OCI-LY7 (cell line): ENCODE measurements around the gene SREBF1.

Experiments used
- EZH2phosphoT487 ChIP-seq: fragments of 200-600 bp; sonication (generic); IDR thresholded peaks from 2 replicates; pipeline ENCODE4 v1.6.1; 2018; ENCODE audit warnings: low read depth, borderline replicate concordance, mild to moderate bottlenecking, mixed run types, antibody characterized with exemption, low read length, moderate library complexity, mixed read lengths
- TF ChIP-seq, protein P1 (sequence below): fragments of 200-600 bp; sonication (generic); conservative IDR thresholded peaks from 2 replicates; pipeline ENCODE4 v1.5.1; 2014; ENCODE audit warnings: mild to moderate bottlenecking, antibody characterized with exemption, low read length, moderate library complexity, mixed read lengths

DNA sequence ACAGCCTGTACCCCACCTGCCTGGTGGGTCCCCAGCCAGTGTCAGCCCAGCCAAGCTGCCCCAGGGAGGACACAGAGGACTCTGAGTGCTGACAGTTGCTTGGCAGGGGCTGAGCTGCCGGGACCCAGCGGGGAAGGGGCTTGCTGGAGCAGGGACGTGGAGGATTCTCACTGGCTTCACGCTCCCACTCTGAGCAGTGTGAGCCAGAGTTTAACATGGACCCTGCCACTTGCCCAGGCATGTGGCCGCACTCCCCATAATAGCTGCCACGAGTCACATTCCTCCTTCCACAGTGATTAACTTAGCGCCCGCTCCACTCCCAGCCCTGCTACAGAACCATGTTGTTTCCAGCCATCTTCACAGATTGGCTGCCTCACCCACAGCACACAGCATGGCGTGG lies 31.2 kb downstream of the SREBF1 start:
- TF ChIP-seq, protein P1, sequence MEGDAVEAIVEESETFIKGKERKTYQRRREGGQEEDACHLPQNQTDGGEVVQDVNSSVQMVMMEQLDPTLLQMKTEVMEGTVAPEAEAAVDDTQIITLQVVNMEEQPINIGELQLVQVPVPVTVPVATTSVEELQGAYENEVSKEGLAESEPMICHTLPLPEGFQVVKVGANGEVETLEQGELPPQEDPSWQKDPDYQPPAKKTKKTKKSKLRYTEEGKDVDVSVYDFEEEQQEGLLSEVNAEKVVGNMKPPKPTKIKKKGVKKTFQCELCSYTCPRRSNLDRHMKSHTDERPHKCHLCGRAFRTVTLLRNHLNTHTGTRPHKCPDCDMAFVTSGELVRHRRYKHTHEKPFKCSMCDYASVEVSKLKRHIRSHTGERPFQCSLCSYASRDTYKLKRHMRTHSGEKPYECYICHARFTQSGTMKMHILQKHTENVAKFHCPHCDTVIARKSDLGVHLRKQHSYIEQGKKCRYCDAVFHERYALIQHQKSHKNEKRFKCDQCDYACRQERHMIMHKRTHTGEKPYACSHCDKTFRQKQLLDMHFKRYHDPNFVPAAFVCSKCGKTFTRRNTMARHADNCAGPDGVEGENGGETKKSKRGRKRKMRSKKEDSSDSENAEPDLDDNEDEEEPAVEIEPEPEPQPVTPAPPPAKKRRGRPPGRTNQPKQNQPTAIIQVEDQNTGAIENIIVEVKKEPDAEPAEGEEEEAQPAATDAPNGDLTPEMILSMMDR, result no peak
- TF ChIP-seq EZH2phosphoT487, result no peak
